GM18505 (cell line): ENCODE results near the gene CRKL.

Experiments
- ATAC-seq: cut with Tn5 transposase; IDR thresholded peaks from one replicate; pipeline ENCODE4 v1.9.1; 2021; ENCODE audit not compliant: unreplicated experiment
- POLR2A ChIP-seq: IDR thresholded peaks from 4 replicates; pipeline ENCODE4 v1.6.1; 2011; ENCODE audit warnings: borderline replicate concordance; ENCODE audit not compliant: insufficient read depth, insufficient read length; ENCODE audit errors: extremely low read depth

Gene CRKL

GRCh38 chr22:20916916-20917810, at the start of gene CRKL:
Gene CRKL (plus strand): TSS chr22:20917407. CDS start chr22:20917935, 528 bp downstream.
- ATAC-seq, result peak; percentile 90
- TF ChIP-seq POLR2A, result peak; percentile 62

- no peak for TF ChIP-seq POLR2A
Measured at GRCh38 chr22:20868025-20868962, 48.9 kb upstream of the CRKL start.

GRCh38 chr22:20869234-20869633, 48.0 kb upstream of the CRKL start:
- ATAC-seq, result no peak
- TF ChIP-seq POLR2A, result no peak

More at GRCh38 chr22:20868025-20868962, 48.9 kb upstream of the CRKL start:
- ATAC-seq, result no peak

- TF ChIP-seq POLR2A, result no peak
Measured at GRCh38 chr22:20873214-20873613, 44.0 kb upstream of the CRKL start.

GRCh38 chr22:20875296-20875695, 41.9 kb upstream of the CRKL start:
- no peak for ATAC-seq
- TF ChIP-seq POLR2A, result no peak

More at GRCh38 chr22:20873214-20873613, 44.0 kb upstream of the CRKL start:
- ATAC-seq, result no peak

- no peak for ATAC-seq
- no peak for TF ChIP-seq POLR2A
Measured at GRCh38 chr22:20877715-20878114, 39.5 kb upstream of the CRKL start.

GRCh38 chr22:20881231-20881630, 36.0 kb upstream of the CRKL start:
- ATAC-seq, result no peak
- no peak for TF ChIP-seq POLR2A

GRCh38 chr22:20881869-20882815, 35.1 kb upstream of the CRKL start:
- no peak for TF ChIP-seq POLR2A
- no peak for ATAC-seq

- ATAC-seq, result no peak
- no peak for TF ChIP-seq POLR2A
Measured at GRCh38 chr22:20882855-20883254, 34.4 kb upstream of the CRKL start.

- no peak for TF ChIP-seq POLR2A
- no peak for ATAC-seq
Measured at GRCh38 chr22:20884454-20884853, 32.8 kb upstream of the CRKL start.

GRCh38 chr22:20885017-20885556, 32.1 kb upstream of the CRKL start:
- no peak for ATAC-seq
- TF ChIP-seq POLR2A, result no peak

- ATAC-seq, result no peak
- TF ChIP-seq POLR2A, result no peak
Measured at GRCh38 chr22:20885557-20886323, 31.5 kb upstream of the CRKL start.

GRCh38 chr22:20887375-20887774, 29.8 kb upstream of the CRKL start:
- no peak for TF ChIP-seq POLR2A
- ATAC-seq, result no peak
